HEK293 (cell line): ENCODE results near the gene IDUA.

Source experiments
- CTCF ChIA-PET: fragments of 350-600 bp; formaldehyde crosslinking; extraction: SDS; loops from one replicate; lab custom pipeline; 2021; ENCODE audit warnings: antibody characterized with exemption; lab: Yijun Ruan, JAX
- POLR2A ChIA-PET: fragments of 300-600 bp; formaldehyde crosslinking; extraction: SDS; loops from one replicate; lab custom pipeline; 2020; ENCODE audit warnings: antibody characterized with exemption, inconsistent platforms; lab: Yijun Ruan, JAX
- H3K27ac ChIP-seq: fragments of 200-500 bp; sonication (Bioruptor generic); 2 replicates; pipeline ENCODE4 v1.5.1; 2014; ENCODE audit warnings: low read depth, low read length, control low read depth, inconsistent platforms; ENCODE audit errors: extremely low read depth
- H3K36me3 ChIP-seq, 2 experiments: fragments of 200-500 bp in 1 of 2; sonication (Bioruptor generic) in 1 of 2; 1 replicate in 1 of 2; 2 replicates in 1 of 2; pipeline ENCODE4 v1.5.1; 2014 to 2017; ENCODE audit warnings: inconsistent platforms in 2 of 2, low read length in 2 of 2; ENCODE audit not compliant: control insufficient read depth in 2 of 2, insufficient read depth in 1 of 2
- H3K4me1 ChIP-seq: fragments of 200-500 bp; sonication (Bioruptor generic); 2 replicates; pipeline ENCODE4 v1.5.1; 2014; ENCODE audit warnings: mild to moderate bottlenecking, low read length, inconsistent platforms; ENCODE audit not compliant: control insufficient read depth, insufficient read depth
- H3K4me3 ChIP-seq: 2 replicates; pipeline ENCODE4 v1.5.1; 2011; ENCODE audit warnings: low read depth, mild to moderate bottlenecking, control low read depth, low read length, moderate library complexity
- H3K9me3 ChIP-seq: fragments of 200-500 bp; sonication (Bioruptor generic); 2 replicates; pipeline ENCODE4 v1.5.1; 2014; ENCODE audit warnings: low read depth, low read length, inconsistent platforms; ENCODE audit not compliant: control insufficient read depth, insufficient read depth
- SCRT1 ChIP-seq: fragments of 450-650 bp; formaldehyde crosslinking; IDR thresholded peaks from 2 replicates; pipeline ENCODE4 v1.5.1; 2016; ENCODE audit warnings: missing biosample characterization, missing genetic modification characterization, borderline replicate concordance
- ZFP37 ChIP-seq: fragments of 450-650 bp; formaldehyde crosslinking; IDR thresholded peaks from 2 replicates; pipeline ENCODE4 v1.5.1; 2016; ENCODE audit warnings: missing biosample characterization, missing genetic modification characterization
- ZNF174 ChIP-seq: fragments of 450-650 bp; formaldehyde crosslinking; IDR thresholded peaks from 2 replicates; pipeline ENCODE4 v1.5.0; 2017; ENCODE audit warnings: missing biosample characterization, mild to moderate bottlenecking, missing genetic modification characterization
- ZNF211 ChIP-seq: fragments of 450-650 bp; formaldehyde crosslinking; IDR thresholded peaks from 2 replicates; pipeline ENCODE4 v1.5.1; 2016; ENCODE audit warnings: low read depth, missing biosample characterization, missing genetic modification characterization
- ZNF214 ChIP-seq: fragments of 450-650 bp; formaldehyde crosslinking; IDR thresholded peaks from 2 replicates; pipeline ENCODE4 v1.5.1; 2017; ENCODE audit warnings: missing biosample characterization, mild to moderate bottlenecking, missing genetic modification characterization, borderline replicate concordance
- ZNF302 ChIP-seq: fragments of 450-650 bp; formaldehyde crosslinking; IDR thresholded peaks from 2 replicates; pipeline ENCODE4 v1.5.1; 2016; ENCODE audit warnings: missing biosample characterization, missing genetic modification characterization, low read depth
- ZNF354C ChIP-seq: fragments of 450-650 bp; formaldehyde crosslinking; IDR thresholded peaks from 2 replicates; pipeline ENCODE4 v1.5.1; 2016; ENCODE audit warnings: missing biosample characterization, missing genetic modification characterization, low read depth, borderline replicate concordance
- ZNF394 ChIP-seq: fragments of 450-650 bp; formaldehyde crosslinking; IDR thresholded peaks from 2 replicates; pipeline ENCODE4 v1.5.1; 2016; ENCODE audit warnings: missing biosample characterization, missing genetic modification characterization, mild to moderate bottlenecking, moderate library complexity, borderline replicate concordance
- ZNF670 ChIP-seq: fragments of 450-650 bp; formaldehyde crosslinking; IDR thresholded peaks from 2 replicates; pipeline ENCODE4 v1.5.1; 2016; ENCODE audit warnings: missing biosample characterization, missing genetic modification characterization, low read depth
- TF ChIP-seq, protein P1 (sequence below): fragments of 450-650 bp; formaldehyde crosslinking; IDR thresholded peaks from 2 replicates; pipeline ENCODE4 v1.5.1; 2017; ENCODE audit warnings: missing biosample characterization, missing genetic modification characterization
- TF ChIP-seq, protein P2 (sequence below): fragments of 450-650 bp; formaldehyde crosslinking; IDR thresholded peaks from 2 replicates; pipeline ENCODE4 v1.5.1; 2016; ENCODE audit warnings: missing biosample characterization, missing genetic modification characterization
- TF ChIP-seq, protein P3 (sequence below): fragments of 450-650 bp; formaldehyde crosslinking; IDR thresholded peaks from 2 replicates; pipeline ENCODE4 v1.5.1; 2016; ENCODE audit warnings: missing biosample characterization, missing genetic modification characterization, low read depth

Gene IDUA

DNA sequence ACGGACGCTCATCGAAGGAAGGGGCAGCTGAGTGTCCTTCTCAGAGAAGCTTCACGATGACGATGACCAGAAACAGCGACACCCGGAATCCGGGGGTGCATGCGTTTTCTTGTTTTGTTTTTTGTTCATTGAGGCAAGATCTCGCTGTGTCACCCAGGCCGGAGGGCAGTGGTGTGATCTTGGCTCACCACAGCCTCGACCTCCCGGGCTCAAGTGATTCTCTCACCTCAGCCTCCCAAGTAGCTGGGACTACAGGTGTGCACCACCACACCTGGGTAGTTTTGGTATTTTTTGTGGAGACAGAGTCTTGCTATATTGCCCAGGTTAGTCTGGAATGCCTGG lies 33.3 kb upstream of the IDUA start:
- TF ChIP-seq ZFP37 (tag by site-specific recombination) (no peak), ZNF174 (tag by site-specific recombination) (no peak), ZNF211 (tag by site-specific recombination) (no peak), SCRT1 (tag by site-specific recombination) (no peak), ZNF302 (no peak), ZNF354C (tag by site-specific recombination) (no peak)
- TF ChIP-seq, protein P1, sequence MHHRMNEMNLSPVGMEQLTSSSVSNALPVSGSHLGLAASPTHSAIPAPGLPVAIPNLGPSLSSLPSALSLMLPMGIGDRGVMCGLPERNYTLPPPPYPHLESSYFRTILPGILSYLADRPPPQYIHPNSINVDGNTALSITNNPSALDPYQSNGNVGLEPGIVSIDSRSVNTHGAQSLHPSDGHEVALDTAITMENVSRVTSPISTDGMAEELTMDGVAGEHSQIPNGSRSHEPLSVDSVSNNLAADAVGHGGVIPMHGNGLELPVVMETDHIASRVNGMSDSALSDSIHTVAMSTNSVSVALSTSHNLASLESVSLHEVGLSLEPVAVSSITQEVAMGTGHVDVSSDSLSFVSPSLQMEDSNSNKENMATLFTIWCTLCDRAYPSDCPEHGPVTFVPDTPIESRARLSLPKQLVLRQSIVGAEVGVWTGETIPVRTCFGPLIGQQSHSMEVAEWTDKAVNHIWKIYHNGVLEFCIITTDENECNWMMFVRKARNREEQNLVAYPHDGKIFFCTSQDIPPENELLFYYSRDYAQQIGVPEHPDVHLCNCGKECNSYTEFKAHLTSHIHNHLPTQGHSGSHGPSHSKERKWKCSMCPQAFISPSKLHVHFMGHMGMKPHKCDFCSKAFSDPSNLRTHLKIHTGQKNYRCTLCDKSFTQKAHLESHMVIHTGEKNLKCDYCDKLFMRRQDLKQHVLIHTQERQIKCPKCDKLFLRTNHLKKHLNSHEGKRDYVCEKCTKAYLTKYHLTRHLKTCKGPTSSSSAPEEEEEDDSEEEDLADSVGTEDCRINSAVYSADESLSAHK (tag by site-specific recombination): no peak
- TF ChIP-seq, protein P2, sequence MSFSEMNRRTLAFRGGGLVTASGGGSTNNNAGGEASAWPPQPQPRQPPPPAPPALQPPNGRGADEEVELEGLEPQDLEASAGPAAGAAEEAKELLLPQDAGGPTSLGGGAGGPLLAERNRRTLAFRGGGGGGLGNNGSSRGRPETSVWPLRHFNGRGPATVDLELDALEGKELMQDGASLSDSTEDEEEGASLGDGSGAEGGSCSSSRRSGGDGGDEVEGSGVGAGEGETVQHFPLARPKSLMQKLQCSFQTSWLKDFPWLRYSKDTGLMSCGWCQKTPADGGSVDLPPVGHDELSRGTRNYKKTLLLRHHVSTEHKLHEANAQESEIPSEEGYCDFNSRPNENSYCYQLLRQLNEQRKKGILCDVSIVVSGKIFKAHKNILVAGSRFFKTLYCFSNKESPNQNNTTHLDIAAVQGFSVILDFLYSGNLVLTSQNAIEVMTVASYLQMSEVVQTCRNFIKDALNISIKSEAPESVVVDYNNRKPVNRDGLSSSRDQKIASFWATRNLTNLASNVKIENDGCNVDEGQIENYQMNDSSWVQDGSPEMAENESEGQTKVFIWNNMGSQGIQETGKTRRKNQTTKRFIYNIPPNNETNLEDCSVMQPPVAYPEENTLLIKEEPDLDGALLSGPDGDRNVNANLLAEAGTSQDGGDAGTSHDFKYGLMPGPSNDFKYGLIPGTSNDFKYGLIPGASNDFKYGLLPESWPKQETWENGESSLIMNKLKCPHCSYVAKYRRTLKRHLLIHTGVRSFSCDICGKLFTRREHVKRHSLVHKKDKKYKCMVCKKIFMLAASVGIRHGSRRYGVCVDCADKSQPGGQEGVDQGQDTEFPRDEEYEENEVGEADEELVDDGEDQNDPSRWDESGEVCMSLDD (tag by site-specific recombination): no peak
- H3K4me3 ChIP-seq: no peak overlapping the region
- H3K36me3 ChIP-seq: peaks cover 0 to 19% of the 10 kb centered on the region in 2 experiments; a peak in 1 of 3 replicates
- ChIA-PET POLR2A (no interaction called here), CTCF (interaction anchor here (0.6 kb wide), 1 partner anchor 12 kb away, joined by 3 read pairs; no protein-coding TSS in a partner anchor)
- H3K27ac ChIP-seq: no peak overlapping the region
- H3K9me3 ChIP-seq: no peaks in the 10 kb centered on the region
- H3K4me1 ChIP-seq: no peaks in the 10 kb centered on the region

DNA sequence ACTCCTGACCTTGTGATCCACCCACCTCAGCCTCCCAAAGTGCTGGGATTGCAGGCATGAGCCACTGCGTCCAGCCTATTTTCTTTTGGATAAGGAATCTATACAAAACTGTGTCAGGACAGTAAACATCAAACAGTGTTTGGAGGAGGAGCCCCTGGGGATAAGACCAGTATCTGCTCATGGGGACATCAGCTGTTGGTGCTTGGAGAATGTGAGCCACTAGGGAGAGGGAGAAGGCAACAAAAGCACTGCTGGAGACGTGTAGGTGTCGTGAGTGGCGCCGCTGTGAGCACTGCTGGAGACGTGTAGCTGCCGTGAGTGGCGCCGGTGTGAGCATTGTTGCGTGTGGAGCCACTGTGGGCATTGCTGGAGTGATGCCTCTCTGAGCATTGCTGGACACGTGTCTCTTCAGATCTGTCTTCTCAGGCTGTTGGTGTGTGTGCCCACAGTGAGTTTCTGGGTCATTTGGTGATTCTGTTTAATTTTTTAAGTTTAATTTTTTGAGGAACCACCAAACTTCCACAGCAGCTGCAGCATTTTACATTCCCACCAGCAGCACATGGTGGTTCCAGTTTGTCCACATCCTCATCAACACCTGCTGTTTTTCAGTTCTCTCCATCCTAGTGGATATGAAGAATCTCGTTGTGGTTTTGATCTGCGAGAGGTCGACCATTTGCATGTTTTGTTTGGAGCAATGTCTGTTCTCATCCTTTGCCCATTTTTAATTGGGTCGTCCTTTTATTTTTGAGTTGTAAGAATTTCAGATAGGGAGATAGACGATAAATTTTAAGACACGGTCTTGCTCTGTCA lies 32.4 kb upstream of the IDUA start:
- no peak overlapping the region for H3K27ac ChIP-seq
- TF ChIP-seq ZNF670 (no peak), ZNF394 (tag by site-specific recombination) (no peak), ZNF214 (tag by site-specific recombination) (no peak)
- TF ChIP-seq, protein P3, sequence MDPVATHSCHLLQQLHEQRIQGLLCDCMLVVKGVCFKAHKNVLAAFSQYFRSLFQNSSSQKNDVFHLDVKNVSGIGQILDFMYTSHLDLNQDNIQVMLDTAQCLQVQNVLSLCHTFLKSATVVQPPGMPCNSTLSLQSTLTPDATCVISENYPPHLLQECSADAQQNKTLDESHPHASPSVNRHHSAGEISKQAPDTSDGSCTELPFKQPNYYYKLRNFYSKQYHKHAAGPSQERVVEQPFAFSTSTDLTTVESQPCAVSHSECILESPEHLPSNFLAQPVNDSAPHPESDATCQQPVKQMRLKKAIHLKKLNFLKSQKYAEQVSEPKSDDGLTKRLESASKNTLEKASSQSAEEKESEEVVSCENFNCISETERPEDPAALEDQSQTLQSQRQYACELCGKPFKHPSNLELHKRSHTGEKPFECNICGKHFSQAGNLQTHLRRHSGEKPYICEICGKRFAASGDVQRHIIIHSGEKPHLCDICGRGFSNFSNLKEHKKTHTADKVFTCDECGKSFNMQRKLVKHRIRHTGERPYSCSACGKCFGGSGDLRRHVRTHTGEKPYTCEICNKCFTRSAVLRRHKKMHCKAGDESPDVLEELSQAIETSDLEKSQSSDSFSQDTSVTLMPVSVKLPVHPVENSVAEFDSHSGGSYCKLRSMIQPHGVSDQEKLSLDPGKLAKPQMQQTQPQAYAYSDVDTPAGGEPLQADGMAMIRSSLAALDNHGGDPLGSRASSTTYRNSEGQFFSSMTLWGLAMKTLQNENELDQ (tag by site-specific recombination): no peak
- TF ChIP-seq, all 188 proteins: peak for 0
- Histone ChIP-seq H3K4me3 (no peak overlapping the region), H3K36me3 (peaks cover 0 to 26% of the 10 kb centered on the region in 2 experiments; a peak in 1 of 3 replicates), H3K4me1 (no peaks in the 10 kb centered on the region), H3K9me3 (no peaks in the 10 kb centered on the region)
- ChIA-PET POLR2A (no interaction called here), CTCF (no interaction called here)
